H1 (cell line): ENCODE results near the gene NKPD1. TPM values are rescaled to one million over a fixed set of nuclear protein-coding genes. Genes with fewer than 3 reads are reported as not detected.

Experiments used
- CTBP2 ChIP-seq: IDR thresholded peaks from 2 replicates; pipeline ENCODE4 v1.7.0; 2011; ENCODE audit warnings: borderline replicate concordance, mild to moderate bottlenecking, moderate library complexity, mixed read lengths, low read length; ENCODE audit not compliant: insufficient read depth, insufficient read length
- EP300 ChIP-seq, 2 experiments: IDR thresholded peaks; 1 replicate in 1 of 2; 2 replicates in 1 of 2; pipeline ENCODE4 v1.6.1; 2011 to 2012; ENCODE audit warnings: low read depth in 2 of 2, low read length in 2 of 2, mild to moderate bottlenecking in 2 of 2, borderline replicate concordance in 1 of 2, inconsistent platforms in 1 of 2, moderate library complexity in 1 of 2
- FOSL1 ChIP-seq: IDR thresholded peaks from 2 replicates; pipeline ENCODE4 v1.6.1; 2011; ENCODE audit warnings: mild to moderate bottlenecking, low read depth, low read length, moderate library complexity; ENCODE audit not compliant: insufficient read depth
- JUN ChIP-seq: IDR thresholded peaks from 2 replicates; pipeline ENCODE4 v1.6.1; 2011; ENCODE audit warnings: low read depth, mild to moderate bottlenecking, improper control_type of control experiment, low read length
- SP1 ChIP-seq: IDR thresholded peaks from 2 replicates; pipeline ENCODE4 v1.6.1; 2011; ENCODE audit warnings: low read depth, low read length
- SP4 ChIP-seq: IDR thresholded peaks from 2 replicates; pipeline ENCODE4 v1.6.1; 2012; ENCODE audit warnings: low read length, inconsistent platforms
- TEAD4 ChIP-seq: IDR thresholded peaks from 2 replicates; pipeline ENCODE4 v1.6.1; 2012; ENCODE audit warnings: low read depth, low read length, inconsistent platforms, mixed read lengths
- polyA plus RNA-seq, 7 experiments: library from polyadenylated mRNA; depleted of rRNA in 3 of 7; stranded (reverse) in 5 of 7; unstranded in 2 of 7; fragments of >200 nt in 5 of 7; fragments of 200-250 nt in 2 of 7; gene quantifications; 1 replicate in 5 of 7; 2 replicates in 1 of 7; 4 replicates in 1 of 7; pipeline versions ENCODE4 v1.2.1 to v1.2.3, GENCODE V29; 2011 to 2013; ENCODE audit warnings: missing spikeins in 2 of 7, mixed read lengths in 2 of 7
- total RNA-seq: library from RNA; stranded (reverse); fragmentation: NEBNext Ultra II Directional; extraction: Animal tissue kit (Norgen Biotek cat#: 25700); gene quantifications from 2 replicates; pipeline ENCODE4 v1.2.1, GENCODE V29; 2021
- TF ChIP-seq, protein P1 (sequence below): fragments of 300-600 bp; sonication (generic); IDR thresholded peaks from 2 replicates; pipeline ENCODE4 v1.7.1; 2012; ENCODE audit warnings: low read length, moderate library complexity, mild to moderate bottlenecking, inconsistent platforms; ENCODE audit not compliant: insufficient replicate concordance
- TF ChIP-seq, protein P2 (sequence below): IDR thresholded peaks from 2 replicates; pipeline ENCODE4 v1.6.1; 2012; ENCODE audit warnings: low read length, inconsistent platforms

The NKPD1 gene
- total and polyA plus RNA-seq, 2 of the 8 experiments (the other 6 are each of a cell fraction or from before 2014, with no cell fraction given): 0.30 to 0.39 TPM

DNA sequence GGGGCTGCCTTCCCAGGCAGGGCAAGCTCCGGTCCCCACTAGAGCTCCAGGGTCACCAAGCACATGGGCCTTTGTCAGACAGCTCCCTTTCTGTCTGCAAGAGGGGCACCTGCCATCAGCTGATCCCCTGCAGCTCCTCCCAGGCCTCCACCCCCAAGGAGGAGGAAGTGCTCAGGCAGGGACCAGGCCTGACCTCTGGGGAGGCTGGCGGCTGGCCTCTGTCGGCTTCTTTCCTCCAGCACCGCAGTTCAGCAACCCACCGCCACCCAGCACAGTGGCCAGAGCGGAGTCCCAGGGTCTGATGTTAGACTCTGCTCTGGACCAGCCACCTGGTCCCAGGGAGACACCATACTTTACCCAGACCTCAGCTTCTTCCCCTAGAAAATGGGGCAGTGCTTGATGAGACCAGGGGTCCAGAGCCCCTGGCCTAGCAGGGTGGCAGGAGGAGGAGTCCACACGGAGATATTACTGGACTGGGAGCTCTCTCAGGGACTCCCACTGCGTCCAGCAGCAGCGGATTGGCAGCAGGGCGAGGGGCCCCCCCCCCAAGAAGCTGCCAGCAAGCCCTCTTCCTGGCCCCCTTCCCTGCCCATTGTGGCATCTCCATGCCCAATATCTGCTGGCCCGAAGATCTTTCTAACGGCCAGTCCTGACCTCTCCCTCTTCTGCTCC, 24.1 kb downstream of the NKPD1 start (continued):
- TF ChIP-seq, protein P1, sequence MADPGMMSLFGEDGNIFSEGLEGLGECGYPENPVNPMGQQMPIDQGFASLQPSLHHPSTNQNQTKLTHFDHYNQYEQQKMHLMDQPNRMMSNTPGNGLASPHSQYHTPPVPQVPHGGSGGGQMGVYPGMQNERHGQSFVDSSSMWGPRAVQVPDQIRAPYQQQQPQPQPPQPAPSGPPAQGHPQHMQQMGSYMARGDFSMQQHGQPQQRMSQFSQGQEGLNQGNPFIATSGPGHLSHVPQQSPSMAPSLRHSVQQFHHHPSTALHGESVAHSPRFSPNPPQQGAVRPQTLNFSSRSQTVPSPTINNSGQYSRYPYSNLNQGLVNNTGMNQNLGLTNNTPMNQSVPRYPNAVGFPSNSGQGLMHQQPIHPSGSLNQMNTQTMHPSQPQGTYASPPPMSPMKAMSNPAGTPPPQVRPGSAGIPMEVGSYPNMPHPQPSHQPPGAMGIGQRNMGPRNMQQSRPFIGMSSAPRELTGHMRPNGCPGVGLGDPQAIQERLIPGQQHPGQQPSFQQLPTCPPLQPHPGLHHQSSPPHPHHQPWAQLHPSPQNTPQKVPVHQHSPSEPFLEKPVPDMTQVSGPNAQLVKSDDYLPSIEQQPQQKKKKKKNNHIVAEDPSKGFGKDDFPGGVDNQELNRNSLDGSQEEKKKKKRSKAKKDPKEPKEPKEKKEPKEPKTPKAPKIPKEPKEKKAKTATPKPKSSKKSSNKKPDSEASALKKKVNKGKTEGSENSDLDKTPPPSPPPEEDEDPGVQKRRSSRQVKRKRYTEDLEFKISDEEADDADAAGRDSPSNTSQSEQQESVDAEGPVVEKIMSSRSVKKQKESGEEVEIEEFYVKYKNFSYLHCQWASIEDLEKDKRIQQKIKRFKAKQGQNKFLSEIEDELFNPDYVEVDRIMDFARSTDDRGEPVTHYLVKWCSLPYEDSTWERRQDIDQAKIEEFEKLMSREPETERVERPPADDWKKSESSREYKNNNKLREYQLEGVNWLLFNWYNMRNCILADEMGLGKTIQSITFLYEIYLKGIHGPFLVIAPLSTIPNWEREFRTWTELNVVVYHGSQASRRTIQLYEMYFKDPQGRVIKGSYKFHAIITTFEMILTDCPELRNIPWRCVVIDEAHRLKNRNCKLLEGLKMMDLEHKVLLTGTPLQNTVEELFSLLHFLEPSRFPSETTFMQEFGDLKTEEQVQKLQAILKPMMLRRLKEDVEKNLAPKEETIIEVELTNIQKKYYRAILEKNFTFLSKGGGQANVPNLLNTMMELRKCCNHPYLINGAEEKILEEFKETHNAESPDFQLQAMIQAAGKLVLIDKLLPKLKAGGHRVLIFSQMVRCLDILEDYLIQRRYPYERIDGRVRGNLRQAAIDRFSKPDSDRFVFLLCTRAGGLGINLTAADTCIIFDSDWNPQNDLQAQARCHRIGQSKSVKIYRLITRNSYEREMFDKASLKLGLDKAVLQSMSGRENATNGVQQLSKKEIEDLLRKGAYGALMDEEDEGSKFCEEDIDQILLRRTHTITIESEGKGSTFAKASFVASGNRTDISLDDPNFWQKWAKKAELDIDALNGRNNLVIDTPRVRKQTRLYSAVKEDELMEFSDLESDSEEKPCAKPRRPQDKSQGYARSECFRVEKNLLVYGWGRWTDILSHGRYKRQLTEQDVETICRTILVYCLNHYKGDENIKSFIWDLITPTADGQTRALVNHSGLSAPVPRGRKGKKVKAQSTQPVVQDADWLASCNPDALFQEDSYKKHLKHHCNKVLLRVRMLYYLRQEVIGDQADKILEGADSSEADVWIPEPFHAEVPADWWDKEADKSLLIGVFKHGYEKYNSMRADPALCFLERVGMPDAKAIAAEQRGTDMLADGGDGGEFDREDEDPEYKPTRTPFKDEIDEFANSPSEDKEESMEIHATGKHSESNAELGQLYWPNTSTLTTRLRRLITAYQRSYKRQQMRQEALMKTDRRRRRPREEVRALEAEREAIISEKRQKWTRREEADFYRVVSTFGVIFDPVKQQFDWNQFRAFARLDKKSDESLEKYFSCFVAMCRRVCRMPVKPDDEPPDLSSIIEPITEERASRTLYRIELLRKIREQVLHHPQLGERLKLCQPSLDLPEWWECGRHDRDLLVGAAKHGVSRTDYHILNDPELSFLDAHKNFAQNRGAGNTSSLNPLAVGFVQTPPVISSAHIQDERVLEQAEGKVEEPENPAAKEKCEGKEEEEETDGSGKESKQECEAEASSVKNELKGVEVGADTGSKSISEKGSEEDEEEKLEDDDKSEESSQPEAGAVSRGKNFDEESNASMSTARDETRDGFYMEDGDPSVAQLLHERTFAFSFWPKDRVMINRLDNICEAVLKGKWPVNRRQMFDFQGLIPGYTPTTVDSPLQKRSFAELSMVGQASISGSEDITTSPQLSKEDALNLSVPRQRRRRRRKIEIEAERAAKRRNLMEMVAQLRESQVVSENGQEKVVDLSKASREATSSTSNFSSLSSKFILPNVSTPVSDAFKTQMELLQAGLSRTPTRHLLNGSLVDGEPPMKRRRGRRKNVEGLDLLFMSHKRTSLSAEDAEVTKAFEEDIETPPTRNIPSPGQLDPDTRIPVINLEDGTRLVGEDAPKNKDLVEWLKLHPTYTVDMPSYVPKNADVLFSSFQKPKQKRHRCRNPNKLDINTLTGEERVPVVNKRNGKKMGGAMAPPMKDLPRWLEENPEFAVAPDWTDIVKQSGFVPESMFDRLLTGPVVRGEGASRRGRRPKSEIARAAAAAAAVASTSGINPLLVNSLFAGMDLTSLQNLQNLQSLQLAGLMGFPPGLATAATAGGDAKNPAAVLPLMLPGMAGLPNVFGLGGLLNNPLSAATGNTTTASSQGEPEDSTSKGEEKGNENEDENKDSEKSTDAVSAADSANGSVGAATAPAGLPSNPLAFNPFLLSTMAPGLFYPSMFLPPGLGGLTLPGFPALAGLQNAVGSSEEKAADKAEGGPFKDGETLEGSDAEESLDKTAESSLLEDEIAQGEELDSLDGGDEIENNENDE: no peak
- TF ChIP-seq FOSL1 (no peak), SP1 (no peak), SP4 (no peak), TEAD4 (no peak), JUN (no peak), EP300 (IDR thresholded peaks at IDR 0.05; ENCODE audit: borderline replicate concordance in 1 of 2, low read depth in 2 of 2, low read length in 2 of 2) (no peak), CTBP2 (no peak)
- TF ChIP-seq, protein P2, sequence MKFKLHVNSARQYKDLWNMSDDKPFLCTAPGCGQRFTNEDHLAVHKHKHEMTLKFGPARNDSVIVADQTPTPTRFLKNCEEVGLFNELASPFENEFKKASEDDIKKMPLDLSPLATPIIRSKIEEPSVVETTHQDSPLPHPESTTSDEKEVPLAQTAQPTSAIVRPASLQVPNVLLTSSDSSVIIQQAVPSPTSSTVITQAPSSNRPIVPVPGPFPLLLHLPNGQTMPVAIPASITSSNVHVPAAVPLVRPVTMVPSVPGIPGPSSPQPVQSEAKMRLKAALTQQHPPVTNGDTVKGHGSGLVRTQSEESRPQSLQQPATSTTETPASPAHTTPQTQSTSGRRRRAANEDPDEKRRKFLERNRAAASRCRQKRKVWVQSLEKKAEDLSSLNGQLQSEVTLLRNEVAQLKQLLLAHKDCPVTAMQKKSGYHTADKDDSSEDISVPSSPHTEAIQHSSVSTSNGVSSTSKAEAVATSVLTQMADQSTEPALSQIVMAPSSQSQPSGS: no peak
